ENCODE results near the gene NLRP3.
A peak's percentile ranks its signal among the peaks of the same experiment; 100 is the strongest.
"Not testable (repeated sequence)": the region's sequence is repeated elsewhere in the genome, so short reads cannot be mapped to it uniquely, and the experiment has no call there.

NLRP3 gene

GRCh38 chr1:247440001-247440620 is 24.1 kb downstream of the NLRP3 start:
- no peak for DNase-seq

- DNase-seq: no peak
Observed at GRCh38 chr1:247441606-247442005, 25.6 kb downstream of the NLRP3 start.

- DNase-seq: no peak
Observed at GRCh38 chr1:247442164-247442563, 26.2 kb downstream of the NLRP3 start.

- no peak for DNase-seq
Observed at GRCh38 chr1:247443641-247444040, 27.7 kb downstream of the NLRP3 start.

GRCh38 chr1:247444571-247444970 is 28.6 kb downstream of the NLRP3 start:
- no peak for DNase-seq

- no peak for DNase-seq
Observed at GRCh38 chr1:247445526-247446356, 29.8 kb downstream of the NLRP3 start.

- no peak for DNase-seq
Observed at GRCh38 chr1:247447162-247447909, 31.4 kb downstream of the NLRP3 start.

GRCh38 chr1:247448107-247448791 is 32.3 kb downstream of the NLRP3 start:
- DNase-seq: peak; percentile 15

GRCh38 chr1:247451388-247452010 is 35.5 kb downstream of the NLRP3 start:
- DNase-seq: no peak

GRCh38 chr1:247452447-247453039 is 36.6 kb downstream of the NLRP3 start:
- no peak for DNase-seq

- no peak for DNase-seq
Observed at GRCh38 chr1:247453245-247453644, 37.3 kb downstream of the NLRP3 start.

- no peak for DNase-seq
Observed at GRCh38 chr1:247453997-247454396, 38.0 kb downstream of the NLRP3 start.

GRCh38 chr1:247456021-247456420 is 40.0 kb downstream of the NLRP3 start:
- no peak for DNase-seq

- DNase-seq: no peak
Observed at GRCh38 chr1:247456914-247457639, 41.1 kb downstream of the NLRP3 start.

- no peak for DNase-seq
Observed at GRCh38 chr1:247459507-247459906, 43.5 kb downstream of the NLRP3 start.

GRCh38 chr1:247465796-247466195 is 49.8 kb downstream of the NLRP3 start:
- DNase-seq: no peak

- DNase-seq: no peak
Observed at GRCh38 chr1:247467129-247467528, 51.2 kb downstream of the NLRP3 start.

GRCh38 chr1:247468481-247469140 is 52.6 kb downstream of the NLRP3 start:
- DNase-seq: no peak

GRCh38 chr1:247469141-247469535 is 53.2 kb downstream of the NLRP3 start:
- DNase-seq: no peak

- not testable (repeated sequence) for DNase-seq
Observed at GRCh38 chr1:247470942-247471429, 55.0 kb downstream of the NLRP3 start.

Data from stimulated activated CD4-positive, alpha-beta T cell treated with anti-CD3 and anti-CD28 coated beads, Interleukin-12 subunit alpha, Interleukin-12 subunit beta, amount 100 ng/mL, for 4 hours (primary cell).